Measurements from ENCODE around the gene ASCL5.
A peak's percentile ranks its signal among the peaks of the same experiment; 100 is the strongest.

Gene ASCL5

DNA sequence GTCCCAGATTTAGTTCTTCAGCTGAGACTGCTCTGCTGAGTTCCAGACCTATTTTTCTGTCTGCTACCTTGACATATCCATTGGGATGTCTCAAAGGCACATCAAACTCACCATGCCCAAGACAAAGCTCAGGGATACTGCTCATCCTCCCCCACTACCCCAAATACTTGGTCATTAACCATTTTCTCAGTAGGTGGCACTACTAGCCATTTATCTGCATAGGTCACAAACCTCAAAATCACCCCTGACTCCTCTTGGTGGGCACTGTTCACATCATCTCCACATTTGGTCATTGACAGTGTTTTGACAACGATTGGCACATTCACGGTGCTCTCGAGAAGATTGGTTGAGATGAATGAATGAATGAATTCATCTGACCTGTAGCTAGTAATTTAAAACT lies 46.8 kb downstream of the ASCL5 start:
- peak; percentile 30 for DNase-seq

DNA sequence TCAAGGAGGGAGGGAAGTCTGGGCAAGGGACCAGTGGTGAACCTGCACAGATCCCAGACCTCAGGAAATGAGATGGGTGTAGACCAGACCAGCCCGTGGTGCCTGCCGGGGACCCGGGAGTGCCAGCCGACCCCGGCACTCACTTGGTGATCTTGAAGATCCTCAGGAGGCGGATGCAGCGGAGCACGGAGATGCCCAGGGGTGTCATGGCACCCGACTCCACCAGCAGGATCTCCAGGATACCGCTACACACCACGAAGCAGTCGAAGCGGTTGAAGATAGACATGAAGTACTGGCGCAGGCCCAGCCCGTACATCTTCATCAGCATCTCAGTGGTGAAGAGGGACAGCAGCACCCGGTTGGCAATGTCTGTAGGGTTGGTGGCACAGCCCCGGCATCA lies 49.2 kb downstream of the ASCL5 start:
- DNase-seq = no peak

DNA sequence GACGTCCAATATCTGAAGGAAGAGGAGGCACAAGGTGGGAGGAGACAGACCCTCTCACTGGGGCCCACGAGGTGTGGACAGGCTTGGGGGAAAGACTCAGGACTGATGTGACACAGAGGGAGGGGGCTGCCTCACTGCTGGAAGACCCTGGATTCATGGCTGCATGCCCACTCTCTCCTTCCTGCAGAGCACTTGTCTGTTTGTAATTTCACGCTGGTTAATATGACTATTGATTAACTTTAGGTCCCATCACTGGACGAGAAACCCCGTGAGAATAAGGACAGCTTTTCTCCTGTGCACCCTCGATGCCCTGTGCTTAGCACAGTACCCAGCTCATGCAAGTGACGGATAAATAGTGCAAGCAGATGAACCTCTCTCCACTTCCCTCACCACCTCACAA lies 49.9 kb downstream of the ASCL5 start:
- no peak for DNase-seq

DNA sequence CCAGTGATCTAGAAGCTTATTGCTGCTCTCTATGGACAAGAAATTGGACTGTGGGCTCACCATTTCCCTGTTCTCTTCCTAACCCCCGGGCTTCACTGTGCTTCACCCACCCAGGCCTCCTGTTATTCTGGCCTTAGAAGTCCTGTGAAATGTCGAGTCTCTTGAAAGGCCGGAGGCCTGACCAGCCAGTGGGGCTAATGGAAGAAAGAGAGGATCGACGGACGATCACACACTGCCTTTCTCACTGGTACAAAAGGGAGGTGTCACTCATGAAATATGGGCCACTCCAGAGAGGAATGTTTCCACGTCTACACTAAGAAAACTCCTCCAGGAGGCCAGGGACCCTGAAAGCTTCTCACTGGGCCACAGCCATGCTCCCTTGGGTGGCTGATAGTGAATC lies 50.9 kb downstream of the ASCL5 start:
- DNase-seq = no peak

DNA sequence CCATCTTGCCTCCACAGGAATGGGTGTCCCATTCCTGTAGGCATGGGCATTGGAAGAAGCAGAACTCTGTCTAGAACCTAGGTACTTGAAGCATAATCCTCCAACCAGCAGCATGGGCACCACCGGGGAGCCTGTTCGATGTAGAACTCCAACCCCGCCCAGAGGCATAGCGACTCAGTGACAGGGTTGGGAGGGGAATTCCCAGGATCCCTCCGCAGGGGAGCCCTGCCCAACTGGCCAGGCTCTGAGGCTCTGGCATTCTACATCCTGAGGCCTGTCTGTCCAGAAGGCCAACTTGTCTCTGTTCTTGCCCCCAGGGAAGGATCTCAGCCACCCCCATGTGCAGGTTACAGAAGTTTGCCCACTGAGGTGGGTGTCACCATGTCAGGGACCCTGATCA lies 53.0 kb downstream of the ASCL5 start:
- no peak for DNase-seq

DNA sequence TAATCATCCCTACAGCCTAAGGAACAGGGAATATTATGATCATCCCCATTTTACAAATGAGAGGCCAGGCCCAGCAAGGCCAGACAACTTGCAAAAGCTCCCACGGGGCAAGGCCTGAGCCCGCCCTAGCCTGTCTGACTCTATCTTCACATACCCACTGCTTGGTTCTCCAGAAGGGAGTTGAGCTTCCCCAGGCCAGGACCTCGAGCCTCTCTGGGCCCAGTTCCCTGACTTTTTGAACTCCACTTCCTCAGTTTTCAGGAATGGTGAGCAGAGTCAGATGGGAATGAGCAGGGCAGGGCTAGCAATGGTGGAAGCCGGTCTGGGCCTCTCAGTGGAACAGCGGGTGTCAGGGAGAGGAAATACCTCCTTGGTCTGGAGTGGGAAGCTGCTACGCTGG lies 54.1 kb downstream of the ASCL5 start:
- no peak for DNase-seq

DNA sequence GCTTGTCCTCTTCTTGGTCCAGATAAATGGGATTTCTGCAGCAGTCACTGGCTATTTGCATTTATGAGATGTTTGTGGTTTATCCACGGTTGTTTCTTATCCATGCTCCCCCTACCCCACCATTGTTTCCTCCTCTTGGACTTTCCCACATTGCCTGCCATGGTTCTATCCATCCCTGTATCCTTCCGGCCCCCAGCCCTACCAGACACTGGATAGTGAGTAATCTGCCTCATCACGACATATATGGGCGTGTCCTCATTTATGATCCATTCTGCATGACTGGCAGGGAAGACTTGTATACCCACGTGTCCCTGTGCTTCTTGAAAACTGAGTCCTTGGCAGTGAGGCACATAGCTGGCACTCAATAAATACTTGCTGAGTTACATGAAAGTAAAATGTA lies 54.8 kb downstream of the ASCL5 start:
- DNase-seq = no peak

DNA sequence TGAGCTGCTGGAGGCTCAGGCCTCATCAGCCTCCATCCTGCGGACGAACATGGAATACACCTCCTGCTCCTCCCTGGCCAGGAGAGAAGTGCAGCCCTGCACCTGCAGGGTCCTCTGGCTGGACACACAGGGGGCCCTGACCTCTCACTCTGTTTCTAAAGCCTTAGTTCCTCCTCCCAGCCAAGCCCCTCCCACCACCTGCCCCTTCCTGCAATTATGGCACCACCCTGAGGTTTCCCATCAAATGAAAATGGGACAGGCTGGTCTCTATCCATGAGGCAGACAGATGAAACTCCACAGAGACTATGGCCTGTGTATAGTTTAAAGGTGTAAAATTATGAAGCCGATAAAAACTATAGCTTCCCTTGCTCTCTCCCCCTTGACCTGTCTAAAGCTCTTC lies 57.3 kb downstream of the ASCL5 start:
- no peak for DNase-seq

DNA sequence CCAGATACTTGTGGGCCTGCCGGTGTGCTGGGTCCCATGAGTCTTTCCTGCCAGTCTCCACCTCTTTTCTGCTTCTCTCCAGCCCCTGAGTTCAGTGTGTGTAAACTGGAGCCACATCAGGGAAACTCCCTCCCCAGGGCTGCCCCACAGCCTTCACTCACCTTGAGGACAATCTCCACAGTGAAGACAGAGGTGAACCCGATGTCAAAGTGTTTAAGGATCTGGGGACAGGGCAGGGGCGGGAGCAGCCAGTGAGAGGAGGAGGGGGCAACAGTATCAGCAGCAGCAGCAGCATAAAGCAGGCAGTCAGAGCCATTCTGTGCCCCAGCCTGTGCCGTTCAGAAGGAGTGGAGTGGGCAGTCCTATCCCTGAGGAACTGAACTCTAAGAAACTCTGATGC lies 58.0 kb downstream of the ASCL5 start:
- no peak for DNase-seq

DNA sequence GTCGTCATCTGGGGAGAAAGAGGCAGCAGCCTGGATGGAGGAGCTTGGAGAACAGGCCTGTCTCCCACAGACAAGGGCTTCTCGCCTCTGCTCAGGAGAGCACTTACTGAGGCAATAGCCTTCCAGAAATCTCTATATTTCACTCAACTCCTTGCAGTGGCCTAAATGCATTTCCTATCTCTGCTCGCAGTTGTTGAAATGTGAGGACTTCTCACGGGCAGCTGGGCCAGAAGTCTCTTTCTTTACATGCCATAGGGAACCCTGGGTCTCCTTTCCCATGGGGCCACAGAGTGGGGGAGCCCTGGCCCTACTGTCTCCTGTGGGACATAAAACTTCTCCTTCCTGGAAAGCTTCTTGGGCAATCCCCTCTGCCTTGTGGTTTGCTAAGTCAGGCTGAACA lies 60.0 kb downstream of the ASCL5 start:
- DNase-seq = no peak

DNA sequence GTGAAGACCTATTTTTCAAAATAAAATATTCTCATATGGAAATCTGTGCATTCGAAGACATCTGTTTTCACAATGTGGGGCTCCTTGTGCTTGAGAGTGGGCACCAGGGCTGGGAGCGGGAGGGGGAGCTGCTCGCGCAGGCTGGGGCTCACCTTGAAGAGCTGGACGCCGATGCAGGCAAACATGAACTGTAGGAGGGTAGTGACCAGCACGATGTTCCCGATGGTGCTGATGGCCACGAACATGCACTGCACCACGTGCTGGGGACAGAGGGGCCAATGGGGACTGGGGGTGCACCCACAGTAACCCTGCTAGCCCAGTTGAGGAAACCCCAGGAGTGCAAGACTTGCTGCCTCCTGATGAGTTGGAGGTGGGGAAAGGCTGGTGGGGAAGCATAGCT lies 61.3 kb downstream of the ASCL5 start:
- DNase-seq = no peak

DNA sequence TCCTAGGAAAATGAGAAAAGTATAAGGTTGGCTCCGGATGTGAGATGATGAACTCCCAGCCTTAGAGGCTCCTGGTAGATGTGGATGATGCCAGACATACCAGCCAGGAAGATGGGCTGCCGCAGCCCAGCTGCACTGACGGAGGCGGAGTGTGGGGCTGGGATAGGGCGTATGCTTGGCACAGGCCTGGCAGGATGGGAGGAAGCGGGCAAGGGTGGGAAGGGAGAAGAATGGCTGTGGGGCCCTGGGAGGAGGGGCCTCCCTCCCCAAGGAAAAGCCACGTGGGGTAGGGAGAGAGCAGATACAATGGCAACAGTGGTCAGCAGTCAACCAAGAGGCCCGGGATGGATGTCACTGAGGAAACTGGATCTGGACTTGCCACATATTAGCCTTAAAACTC lies 62.2 kb downstream of the ASCL5 start:
- no peak for DNase-seq
